HCT116 (cell line): ENCODE results near the gene TLE4. TPM values are rescaled to one million over a fixed set of nuclear protein-coding genes. Genes with fewer than 3 reads are reported as not detected.
"Not testable (repeated sequence)": the region's sequence is repeated elsewhere in the genome, so short reads cannot be mapped to it uniquely, and the experiment has no call there.

ENCODE experiments used
- ATAC-seq: fragments of 200-7000 bp; cut with Tn5 transposase; 2 replicates; pipeline ENCODE4 v1.9.1; 2020; ENCODE audit warnings: mild to moderate bottlenecking, moderate library complexity
- BruUV-seq: library from RNA; stranded (reverse); fragments of 400-500 nt; replicated peaks from 2 replicates; lab custom pipeline; 2021; lab: Mats Ljungman, UMichigan
- CTCF ChIA-PET: fragments of 300-600 bp; sonication (Branson Sonifier 250); formaldehyde crosslinking; loops from one replicate; lab custom pipeline; 2021; ENCODE audit warnings: antibody characterized with exemption; lab: Charles Lee
- POLR2A ChIA-PET: fragments of 300-600, 350-600 bp; sonication (Branson Sonifier 250); formaldehyde crosslinking; loops from one replicate; lab custom pipeline; 2021; ENCODE audit warnings: antibody characterized with exemption; lab: Charles Lee
- RAD21 ChIA-PET, 2 experiments: fragments of 300-600 bp; sonication (Branson Sonifier 250); formaldehyde crosslinking; loops; one replicate each; lab custom pipeline; 2023; ENCODE audit warnings: low total read pairs in 2 of 2; ENCODE audit not compliant: uncharacterized antibody in 2 of 2, unreplicated experiment in 2 of 2, low non-redundant PET in 1 of 2; lab: Charles Lee
- DNase-seq: peaks from one replicate; pipeline ENCODE4 v3.0.0-alpha.2; 2010; ENCODE audit warnings: low read depth, low spot score
- H2AFZ ChIP-seq: fragments of 200-600 bp; shearing (Covaris generic), sonication (generic); 2 replicates; pipeline ENCODE4 v1.6.1; 2017; ENCODE audit warnings: low read depth, mixed run types, mixed read lengths, antibody characterized with exemption, low read length; ENCODE audit not compliant: poor library complexity, severe bottlenecking
- H3K27ac ChIP-seq: 2 replicates; pipeline ENCODE4 v1.5.1; 2012; ENCODE audit warnings: low read depth, low read length
- H3K27me3 ChIP-seq: fragments of 200-600 bp; sonication (generic); 2 replicates; pipeline ENCODE4 v1.6.1; 2016; ENCODE audit warnings: mixed run types, low read length, mixed read lengths; ENCODE audit not compliant: insufficient read depth
- H3K36me3 ChIP-seq, 2 experiments: fragments of 200-500 bp in 1 of 2; fragments of 200-600 bp in 1 of 2; sonication (Bioruptor generic) in 1 of 2; sonication (generic) in 1 of 2; 2 replicates each; pipeline versions ENCODE4 v1.5.1 to v1.6.1; 2014 to 2016; ENCODE audit warnings: low read length in 2 of 2, inconsistent platforms in 1 of 2, mixed read lengths in 1 of 2, mixed run types in 1 of 2; ENCODE audit not compliant: insufficient read depth in 2 of 2, control insufficient read depth in 1 of 2
- H3K4me1 ChIP-seq, 2 experiments: fragments of 200-600 bp in 1 of 2; sonication (generic) in 1 of 2; 2 replicates each; pipeline versions ENCODE4 v1.5.1 to v1.6.1; 2012 to 2017; ENCODE audit warnings: low read length in 2 of 2, inconsistent platforms in 1 of 2, mild to moderate bottlenecking in 1 of 2, mixed read lengths in 1 of 2, mixed run types in 1 of 2, moderate library complexity in 1 of 2; ENCODE audit not compliant: insufficient read depth in 2 of 2, control insufficient read depth in 1 of 2
- H3K4me2 ChIP-seq: fragments of 200-600 bp; sonication (generic); 2 replicates; pipeline ENCODE4 v1.6.1; 2017; ENCODE audit warnings: mixed run types, low read length, mixed read lengths
- H3K4me3 ChIP-seq, 2 experiments: fragments of 200-600 bp in 1 of 2; sonication (generic) in 1 of 2; replicated peaks in 1 of 2; 2 replicates each; pipeline ENCODE4 v1.5.1; 2011 to 2016; ENCODE audit warnings: low read length in 2 of 2, control low read depth in 1 of 2, low read depth in 1 of 2, mild to moderate bottlenecking in 1 of 2, mixed read lengths in 1 of 2, mixed run types in 1 of 2
- H3K79me2 ChIP-seq: fragments of 200-600 bp; sonication (generic); 2 replicates; pipeline ENCODE4 v1.6.1; 2017; ENCODE audit warnings: mild to moderate bottlenecking, mixed run types, low read length, moderate library complexity, mixed read lengths; ENCODE audit not compliant: insufficient read depth
- H3K9ac ChIP-seq: fragments of 200-600 bp; sonication (generic); 2 replicates; pipeline ENCODE4 v1.6.1; 2016; ENCODE audit warnings: low read length, mixed read lengths
- H3K9me2 ChIP-seq: fragments of 200-600 bp; sonication (generic), shearing (Covaris generic); 2 replicates; pipeline ENCODE4 v1.6.1; 2017; ENCODE audit warnings: mixed run types, mild to moderate bottlenecking, moderate library complexity; ENCODE audit not compliant: insufficient read depth
- H3K9me3 ChIP-seq, 2 experiments: fragments of 200-500 bp in 1 of 2; fragments of 200-600 bp in 1 of 2; sonication (Bioruptor generic) in 1 of 2; sonication (generic) in 1 of 2; 2 replicates each; pipeline ENCODE4 v1.6.1; 2014 to 2017; ENCODE audit warnings: low read length in 2 of 2, mixed read lengths in 2 of 2, inconsistent platforms in 1 of 2, low read depth in 1 of 2, mild to moderate bottlenecking in 1 of 2, mixed run types in 1 of 2, moderate library complexity in 1 of 2; ENCODE audit not compliant: control insufficient read depth in 1 of 2, insufficient read depth in 1 of 2
- H4K20me1 ChIP-seq: fragments of 200-600 bp; sonication (generic), shearing (Covaris generic); 2 replicates; pipeline ENCODE4 v1.6.1; 2017; ENCODE audit warnings: mixed run types, mild to moderate bottlenecking, moderate library complexity; ENCODE audit not compliant: insufficient read depth
- ATF3 ChIP-seq: IDR thresholded peaks from 2 replicates; pipeline ENCODE4 v1.6.1; 2012
- EGR1 ChIP-seq: IDR thresholded peaks from 2 replicates; pipeline ENCODE4 v1.6.1; 2012; ENCODE audit warnings: low read depth
- ELF1 ChIP-seq: IDR thresholded peaks from 2 replicates; pipeline ENCODE4 v1.6.1; 2012; ENCODE audit warnings: low read depth, borderline replicate concordance
- FOSL1 ChIP-seq: IDR thresholded peaks from 2 replicates; pipeline ENCODE4 v1.6.1; 2012; ENCODE audit warnings: low read depth
- JUND ChIP-seq: IDR thresholded peaks from 2 replicates; pipeline ENCODE4 v1.6.1; 2012
- MAX ChIP-seq: IDR thresholded peaks from 2 replicates; pipeline ENCODE4 v1.6.1; 2012
- POLR2A ChIP-seq: IDR thresholded peaks from 2 replicates; pipeline ENCODE4 v1.7.0; 2011; ENCODE audit warnings: borderline replicate concordance; ENCODE audit not compliant: insufficient read depth, insufficient read length; ENCODE audit errors: extremely low read depth
- RAD21 ChIP-seq: IDR thresholded peaks from 2 replicates; pipeline ENCODE4 v1.6.1; 2012; ENCODE audit warnings: low read depth, mild to moderate bottlenecking
- SIN3A ChIP-seq: IDR thresholded peaks from 2 replicates; pipeline ENCODE4 v1.6.1; 2012; ENCODE audit warnings: low read depth
- SP1 ChIP-seq: IDR thresholded peaks from 2 replicates; pipeline ENCODE4 v1.6.1; 2012; ENCODE audit warnings: low read depth
- SRF ChIP-seq: IDR thresholded peaks from 2 replicates; pipeline ENCODE4 v1.6.1; 2012; ENCODE audit warnings: low read depth
- YY1 ChIP-seq: IDR thresholded peaks from 2 replicates; pipeline ENCODE4 v1.6.1; 2011; ENCODE audit warnings: low read length, low read depth, moderate library complexity, mild to moderate bottlenecking; ENCODE audit not compliant: insufficient replicate concordance; ENCODE audit errors: extremely low read depth
- ZFX ChIP-seq: fragments of 450-650 bp; IDR thresholded peaks from 2 replicates; pipeline ENCODE4 v1.6.1; 2017
- ZNF274 ChIP-seq: fragments of 200-500 bp; sonication (Bioruptor generic); IDR thresholded peaks from 2 replicates; pipeline ENCODE4 v1.6.1; 2014; ENCODE audit warnings: mild to moderate bottlenecking, low read depth, low read length, inconsistent platforms
- intact Hi-C: fragments of 100-400 bp; cut with micrococcal nuclease; formaldehyde crosslinking; loops from 2 replicates; pipeline ENCODE4 v1.10.0; 2022
- total RNA-seq: library from RNA; stranded (reverse); gene quantifications from one replicate; pipeline ENCODE4 v1.2.1, GENCODE V29; 2021; ENCODE audit not compliant: unreplicated experiment

Gene TLE4
- total RNA-seq, 1 experiment from 2014 or later, result 0.39 TPM

- no peak overlapping the region for H2AFZ ChIP-seq
- ChIA-PET POLR2A (no interaction called here), RAD21 (no interaction called here), CTCF (no interaction called here)
- no peaks in the 10 kb centered on the region for H3K27me3 ChIP-seq
- H4K20me1 ChIP-seq, result no peaks in the 10 kb centered on the region
- H3K4me3 ChIP-seq, result no peak overlapping the region
- ATAC-seq (no peak), DNase-seq (no peak)
- no peaks in the 10 kb centered on the region for H3K9me2 ChIP-seq
- H3K9me3 ChIP-seq, result peaks cover 9 to 11% of the 10 kb centered on the region in 2 experiments; a peak in 2 of 4 replicates
- H3K4me2 ChIP-seq, result no peak overlapping the region
- H3K27ac ChIP-seq, result no peak overlapping the region
- H3K9ac ChIP-seq, result no peak overlapping the region
- H3K79me2 ChIP-seq, result no peaks in the 10 kb centered on the region
- intact Hi-C loops, result no loop called here
- no TSS peak for BruUV-seq
- H3K36me3 ChIP-seq, result no peaks in the 10 kb centered on the region
- no peak for TF ChIP-seq MAX
- TF ChIP-seq EGR1, result no peak
- TF ChIP-seq ELF1, result no peak
- no peak for TF ChIP-seq YY1
- H3K4me1 ChIP-seq, result no peaks in the 10 kb centered on the region
Measured at GRCh38 chr9:79604149-79604548, 32.4 kb downstream of the TLE4 start.

GRCh38 chr9:79604921-79605562 is 33.3 kb downstream of the TLE4 start:
- Histone ChIP-seq H4K20me1 (no peaks in the 10 kb centered on the region), H3K27ac (no peak overlapping the region), H3K27me3 (no peaks in the 10 kb centered on the region), H3K79me2 (no peaks in the 10 kb centered on the region), H2AFZ (no peak overlapping the region), H3K4me3 (no peak overlapping the region), H3K9me2 (no peaks in the 10 kb centered on the region), H3K4me1 (no peaks in the 10 kb centered on the region), H3K9ac (no peak overlapping the region)
- DNase-seq (no peak), ATAC-seq (no peak)
- no TSS peak for BruUV-seq
- ChIA-PET CTCF (no interaction called here), POLR2A (no interaction called here), RAD21 (no interaction called here)
- intact Hi-C loops, result no loop called here
- no peak for TF ChIP-seq ZFX
- no peak for TF ChIP-seq ZNF274
- TF ChIP-seq FOSL1, result no peak
- TF ChIP-seq YY1, result no peak
- TF ChIP-seq SP1, result no peak
- no peak for TF ChIP-seq POLR2A
- no peak for TF ChIP-seq JUND
- no peak for TF ChIP-seq SRF
- no peak for TF ChIP-seq ATF3
- no peak for TF ChIP-seq RAD21
- TF ChIP-seq ELF1, result no peak
- TF ChIP-seq MAX, result no peak
- TF ChIP-seq SIN3A, result no peak
- TF ChIP-seq EGR1, result no peak
- TF ChIP-seq, all 23 proteins: peak for 0
- Histone ChIP-seq H3K9me3 (peaks cover 11 to 14% of the 10 kb centered on the region in 2 experiments; a peak in 2 of 4 replicates), H3K36me3 (no peaks in the 10 kb centered on the region), H3K4me2 (no peak overlapping the region)

- intact Hi-C loops, H4K20me1 ChIP-seq, H2AFZ ChIP-seq, H3K36me3 ChIP-seq, H3K4me2 ChIP-seq, H3K27me3 ChIP-seq, ATAC-seq, BruUV-seq, RAD21 ChIA-PET, DNase-seq, H3K4me3 ChIP-seq, POLR2A ChIA-PET, H3K9me2 ChIP-seq, H3K27ac ChIP-seq, CTCF ChIA-PET, H3K9ac ChIP-seq, H3K4me1 ChIP-seq, H3K79me2 ChIP-seq: not testable (repeated sequence)
- peaks cover 7 to 15% of the 10 kb centered on the region in 2 experiments; a peak in 2 of 4 replicates for H3K9me3 ChIP-seq
Measured at GRCh38 chr9:79606529-79606928, 34.8 kb downstream of the TLE4 start.
